Gastroesophageal sphincter (tissue), 3 donors: Measurements from ENCODE around the gene MFSD11.

Source experiments
- EP300 ChIP-seq: sonication (generic); formaldehyde crosslinking; IDR thresholded peaks from one replicate; pipeline ENCODE4 v1.6.1; 2017; ENCODE audit warnings: antibody characterized with exemption, mild to moderate bottlenecking
- POLR2A ChIP-seq, 2 donors: fragments of 450-650 bp; IDR thresholded peaks; one replicate each; pipeline ENCODE4 v1.6.1; 2017; ENCODE audit warnings: antibody characterized with exemption in 2 of 2, mild to moderate bottlenecking in 2 of 2, moderate library complexity in 1 of 2
- TF ChIP-seq, protein P1 (sequence below), 4 experiments: fragments of 200-600 bp in 2 of 4; fragments of 450-650 bp in 2 of 4; sonication (generic) in 1 of 4; IDR thresholded peaks; one replicate each; pipeline ENCODE4 v1.5.1; 2017 to 2019; ENCODE audit warnings: antibody characterized with exemption in 4 of 4, mild to moderate bottlenecking in 2 of 4, moderate library complexity in 2 of 4

DNA sequence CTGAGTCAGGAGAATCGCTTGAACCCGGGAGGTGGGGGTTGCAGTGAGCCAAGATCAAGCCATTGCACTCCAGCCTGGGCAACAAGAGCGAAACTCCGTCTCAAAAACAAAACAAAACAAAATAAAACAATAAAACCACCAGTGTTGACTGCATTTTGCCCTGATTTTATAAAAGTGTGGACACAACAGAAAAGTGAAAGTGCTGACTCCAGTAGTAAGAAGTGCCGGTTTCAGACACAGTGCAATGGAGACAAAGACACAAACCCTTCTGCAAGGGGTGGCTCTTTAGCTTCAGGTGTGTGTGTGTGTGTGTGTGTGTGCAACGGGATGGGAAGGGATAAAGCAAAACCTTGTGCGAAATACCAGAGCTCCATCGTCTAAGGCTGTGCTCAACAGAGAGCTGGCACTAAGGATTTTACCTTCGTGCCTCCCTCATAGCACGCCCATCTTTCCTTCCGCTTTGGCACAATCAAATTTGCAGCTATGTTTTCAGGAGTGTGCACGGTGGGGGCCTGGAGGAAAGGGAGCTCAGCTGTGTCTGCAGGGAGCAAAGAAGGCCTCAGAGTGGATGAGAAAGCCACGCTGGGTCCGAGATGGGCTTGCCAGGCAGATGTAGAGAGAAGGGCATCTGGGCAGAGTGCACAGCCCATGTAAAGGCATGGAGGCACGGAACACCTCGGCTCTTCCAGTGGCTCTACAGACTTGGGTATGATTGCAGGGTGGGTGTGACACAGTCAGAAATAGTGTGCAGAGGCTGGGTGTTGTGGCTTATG lies 42.7 kb upstream of the MFSD11 start:
- TF ChIP-seq, protein P1, sequence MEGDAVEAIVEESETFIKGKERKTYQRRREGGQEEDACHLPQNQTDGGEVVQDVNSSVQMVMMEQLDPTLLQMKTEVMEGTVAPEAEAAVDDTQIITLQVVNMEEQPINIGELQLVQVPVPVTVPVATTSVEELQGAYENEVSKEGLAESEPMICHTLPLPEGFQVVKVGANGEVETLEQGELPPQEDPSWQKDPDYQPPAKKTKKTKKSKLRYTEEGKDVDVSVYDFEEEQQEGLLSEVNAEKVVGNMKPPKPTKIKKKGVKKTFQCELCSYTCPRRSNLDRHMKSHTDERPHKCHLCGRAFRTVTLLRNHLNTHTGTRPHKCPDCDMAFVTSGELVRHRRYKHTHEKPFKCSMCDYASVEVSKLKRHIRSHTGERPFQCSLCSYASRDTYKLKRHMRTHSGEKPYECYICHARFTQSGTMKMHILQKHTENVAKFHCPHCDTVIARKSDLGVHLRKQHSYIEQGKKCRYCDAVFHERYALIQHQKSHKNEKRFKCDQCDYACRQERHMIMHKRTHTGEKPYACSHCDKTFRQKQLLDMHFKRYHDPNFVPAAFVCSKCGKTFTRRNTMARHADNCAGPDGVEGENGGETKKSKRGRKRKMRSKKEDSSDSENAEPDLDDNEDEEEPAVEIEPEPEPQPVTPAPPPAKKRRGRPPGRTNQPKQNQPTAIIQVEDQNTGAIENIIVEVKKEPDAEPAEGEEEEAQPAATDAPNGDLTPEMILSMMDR (IDR thresholded peaks at IDR 0.05) = no peak
- TF ChIP-seq POLR2A (IDR thresholded peaks at IDR 0.05) = no peak
- TF ChIP-seq EP300 = no peak
